T-helper 2 cell treated with Interferon-gamma antibody and Interleukin-4, amounts not matched to agents 100 ng/mL and 5 ng/mL, for 36 hours (primary cell): Measurements from ENCODE around the gene WDR90. TPM values are rescaled to one million over a fixed set of nuclear protein-coding genes. Genes with fewer than 3 reads are reported as not detected.

ENCODE experiments used
- intact Hi-C: fragments of 100-400 bp; cut with micrococcal nuclease; formaldehyde crosslinking; loops from one replicate; pipeline ENCODE4 v1.15.1; 2023
- total RNA-seq: library from RNA; stranded (reverse); gene quantifications from 2 replicates; pipeline ENCODE4 v1.2.3, GENCODE V29; 2022

Gene WDR90
- total RNA-seq, 1 donor from 2014 or later: 85.1 TPM

DNA sequence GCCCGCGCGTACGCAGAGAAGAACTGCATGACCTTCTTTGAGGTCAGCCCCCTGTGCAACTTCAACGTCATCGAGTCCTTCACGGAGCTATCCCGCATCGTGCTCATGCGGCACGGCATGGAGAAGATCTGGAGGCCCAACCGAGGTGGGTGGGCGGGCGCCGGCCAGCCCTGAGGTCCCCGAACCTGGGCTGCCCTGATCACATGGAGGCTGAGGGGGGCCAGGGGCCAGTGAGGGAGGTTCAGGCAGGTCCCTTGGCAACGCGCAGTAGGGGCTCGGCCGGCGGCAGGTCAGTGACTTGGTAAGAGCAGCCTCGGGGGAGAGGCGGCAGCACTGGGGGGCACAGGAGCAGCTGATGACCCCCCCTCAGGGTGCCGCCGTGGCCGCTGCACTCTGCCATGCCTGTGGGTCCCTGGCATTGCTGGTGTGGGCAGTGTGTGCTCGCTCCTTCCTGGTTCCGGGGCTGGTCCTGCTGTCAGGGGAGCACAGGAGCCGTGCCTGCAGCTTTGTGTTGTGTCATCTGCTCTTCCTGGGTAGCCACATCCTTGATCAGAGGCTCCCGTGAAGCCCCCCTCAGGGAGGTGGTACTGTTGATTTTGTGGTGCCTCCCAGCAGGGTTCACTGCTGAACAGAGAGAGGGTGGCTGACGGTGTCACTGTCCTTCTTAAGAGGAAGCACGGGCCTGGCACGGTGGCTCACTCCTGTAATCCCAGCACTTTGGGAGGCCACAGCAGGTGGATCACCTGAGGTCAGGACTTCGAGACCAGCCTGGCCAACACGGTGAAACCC is 23.0 kb upstream of the WDR90 start:
- intact Hi-C loops: no loop called here

DNA sequence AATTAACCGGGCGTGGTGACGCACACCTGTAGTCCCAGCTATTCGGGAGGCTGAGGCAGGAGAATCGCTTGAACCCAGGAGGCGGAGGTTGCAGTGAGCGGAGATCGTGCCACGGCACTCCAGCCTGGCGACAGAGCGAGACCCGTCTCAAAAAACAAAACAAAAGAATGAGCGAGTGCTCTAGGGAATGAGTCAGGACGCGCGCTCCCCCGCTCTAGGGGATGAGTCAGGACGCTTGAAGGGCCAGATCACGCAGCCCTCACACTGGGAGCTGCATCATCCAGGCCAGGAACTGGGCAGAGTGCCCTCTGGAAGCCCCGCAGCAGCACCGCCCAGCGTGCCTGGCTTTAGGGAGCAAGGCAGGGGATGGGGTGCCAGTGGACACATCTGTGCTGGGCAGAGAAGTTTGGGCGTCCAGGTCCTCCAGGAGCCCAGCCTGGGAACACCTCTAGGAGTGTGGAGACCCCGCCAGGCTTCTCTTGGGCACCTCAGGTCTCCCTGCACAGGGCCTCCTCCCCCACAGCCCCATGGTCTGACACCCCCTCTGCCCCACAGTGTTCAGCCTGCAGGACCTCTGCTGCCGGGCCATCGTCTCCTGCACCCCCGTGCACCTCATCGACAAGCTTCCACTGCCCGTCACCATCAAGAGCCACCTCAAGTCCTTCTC is 22.2 kb upstream of the WDR90 start:
- intact Hi-C loops: no loop called here

DNA sequence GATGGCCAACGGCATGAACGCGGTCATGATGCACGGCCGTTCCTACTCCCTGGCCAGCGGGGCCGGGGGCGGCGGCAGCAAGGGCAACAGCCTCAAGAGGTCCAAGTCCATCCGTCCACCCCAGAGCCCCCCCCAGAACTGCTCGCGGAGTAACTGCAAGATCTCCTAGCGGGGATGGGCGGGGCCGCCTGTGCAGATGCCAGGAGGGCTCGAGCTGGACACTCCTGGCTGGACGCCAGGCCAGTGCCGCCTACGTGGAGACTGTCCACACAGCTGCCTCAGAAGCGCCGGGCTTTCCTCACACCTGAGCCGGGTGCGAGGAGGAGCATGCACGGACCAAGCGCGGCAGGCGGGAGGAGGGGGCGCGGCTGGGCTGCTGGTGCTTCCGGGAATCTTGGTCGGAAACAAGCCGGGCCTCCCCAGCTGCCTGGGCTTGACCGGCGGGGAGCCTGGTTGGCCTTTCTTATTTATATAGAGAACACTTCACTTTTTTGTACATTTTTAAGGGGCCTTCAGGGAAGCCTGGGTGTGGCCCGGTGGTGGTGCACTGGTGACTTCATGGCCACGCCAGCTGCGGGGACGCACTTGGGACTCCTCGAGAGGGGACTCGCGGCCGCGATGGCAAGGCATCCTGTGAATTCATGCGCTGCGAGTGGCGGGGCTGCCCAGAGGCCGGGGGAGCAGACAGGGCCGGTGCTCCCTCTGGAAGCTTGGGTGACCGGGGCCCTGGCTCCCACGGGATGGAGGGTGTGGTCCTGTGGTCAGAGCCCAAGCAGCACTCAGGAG is 21.5 kb upstream of the WDR90 start:
- intact Hi-C loops: no loop called here

DNA sequence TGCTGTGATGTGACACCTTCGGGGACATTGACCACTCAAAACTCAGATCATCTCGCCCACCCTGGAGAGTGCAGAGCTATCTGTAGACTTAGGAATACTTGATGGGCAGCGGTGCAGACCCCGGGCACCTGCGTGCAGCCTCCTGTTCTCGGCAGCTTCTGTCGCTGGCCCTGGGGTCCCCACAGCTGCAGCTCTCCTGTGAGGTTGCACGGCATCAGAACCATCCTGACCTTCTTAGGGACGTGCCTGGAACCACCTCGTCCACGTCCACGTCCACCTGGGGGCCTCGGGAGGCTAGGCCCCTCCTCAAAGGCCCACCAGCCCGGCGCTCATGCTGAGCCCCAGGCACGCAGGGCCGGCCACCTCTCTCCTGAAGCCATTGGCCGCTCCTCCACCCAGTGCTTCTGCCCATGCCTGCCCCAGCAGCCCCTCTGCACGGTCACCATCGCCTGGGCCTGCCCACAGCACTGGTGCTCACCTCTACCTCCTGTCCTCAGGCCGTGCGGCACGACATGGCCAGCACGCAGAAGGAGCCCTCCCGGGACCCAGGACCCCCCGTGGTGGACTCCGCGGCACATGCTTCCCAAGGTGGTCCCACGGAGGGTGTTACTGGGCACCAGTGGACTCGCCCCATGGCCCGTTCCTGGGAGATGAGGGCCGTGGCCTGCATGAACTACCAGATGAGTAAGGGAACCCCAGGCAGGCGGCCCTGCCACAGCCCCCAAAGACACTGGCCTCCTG is 20.7 kb upstream of the WDR90 start:
- intact Hi-C loops: no loop called here

DNA sequence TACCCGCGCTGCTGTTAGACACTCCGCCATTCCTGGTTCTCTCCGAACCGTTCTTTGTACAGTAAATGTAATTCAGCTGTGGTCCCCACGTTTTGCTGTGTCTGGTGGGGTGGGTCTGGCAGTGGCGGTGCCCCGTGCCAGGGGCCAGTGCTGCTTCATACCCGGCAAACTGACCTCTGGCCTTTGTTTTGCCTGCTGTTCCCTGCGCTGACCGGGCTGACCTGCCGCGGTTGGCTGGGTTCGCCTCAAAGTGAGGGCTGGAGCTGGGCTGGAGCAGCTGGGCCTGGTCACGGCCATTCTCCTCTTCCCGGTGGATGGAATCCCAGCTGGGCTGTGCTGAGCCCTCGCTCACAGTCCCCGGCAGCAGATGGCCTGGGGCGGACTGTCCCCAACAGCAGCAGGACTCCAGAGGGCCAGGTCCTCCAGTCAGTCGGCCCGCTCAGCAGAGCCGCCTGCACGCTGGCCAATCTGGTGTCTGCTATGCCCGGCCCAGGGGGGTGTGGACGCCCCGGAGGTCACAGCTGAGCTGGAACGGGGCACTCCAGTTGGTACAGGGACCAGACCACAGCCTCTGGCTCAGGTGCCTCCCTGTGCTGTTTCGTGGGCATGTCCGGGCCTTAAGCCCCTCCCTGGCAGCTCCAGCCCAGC is 19.9 kb upstream of the WDR90 start:
- intact Hi-C loops: no loop called here

DNA sequence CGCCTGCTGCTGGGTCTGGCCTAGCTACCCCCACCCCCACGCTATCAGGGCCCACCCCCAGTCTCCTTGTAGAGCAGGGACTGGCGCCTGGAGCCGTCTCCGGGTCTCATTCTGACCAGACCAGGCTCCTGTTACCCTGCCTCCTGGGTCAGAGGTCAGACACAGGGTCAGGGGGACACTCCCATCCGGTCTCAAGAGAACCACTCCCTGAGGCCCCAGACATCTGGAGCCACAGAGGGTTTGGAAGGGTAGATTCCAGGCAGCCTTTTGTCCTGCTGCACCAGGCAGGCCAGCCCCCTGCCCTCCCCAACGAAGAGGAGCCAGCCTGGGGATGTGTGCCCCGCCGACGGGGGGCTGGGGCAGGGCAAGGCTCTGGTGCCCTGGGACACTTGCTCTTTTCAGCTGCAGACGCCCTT is 19.3 kb upstream of the WDR90 start:
- intact Hi-C loops: no loop called here

DNA sequence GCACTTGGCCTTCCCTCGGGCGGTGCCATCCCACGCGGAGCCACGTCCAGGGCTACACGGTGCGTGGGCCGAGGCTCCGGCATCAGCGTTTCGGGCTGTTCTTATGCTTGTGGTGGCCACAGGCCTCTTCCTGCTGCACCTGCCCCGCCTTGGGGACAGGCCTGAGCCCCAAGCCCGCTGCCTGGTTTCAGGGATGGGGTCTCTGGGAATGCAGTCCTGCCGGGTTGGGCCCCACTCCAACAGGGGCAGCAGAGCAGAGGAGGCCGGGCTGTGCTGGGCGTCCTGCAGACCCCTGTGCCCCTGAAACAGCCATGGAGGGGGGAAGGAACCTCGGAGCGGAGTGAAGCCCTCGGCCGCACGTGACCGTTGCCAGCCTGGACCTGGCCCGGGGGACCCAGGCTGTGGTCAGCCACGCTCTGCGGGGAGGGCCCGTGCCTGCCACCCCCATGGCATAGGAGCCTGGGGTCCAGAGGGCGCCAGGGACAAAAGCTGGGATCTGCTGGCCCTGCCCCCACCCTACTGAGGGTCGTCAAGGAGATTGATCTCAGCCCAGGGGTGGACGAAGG is 18.8 kb upstream of the WDR90 start:
- intact Hi-C loops: no loop called here

DNA sequence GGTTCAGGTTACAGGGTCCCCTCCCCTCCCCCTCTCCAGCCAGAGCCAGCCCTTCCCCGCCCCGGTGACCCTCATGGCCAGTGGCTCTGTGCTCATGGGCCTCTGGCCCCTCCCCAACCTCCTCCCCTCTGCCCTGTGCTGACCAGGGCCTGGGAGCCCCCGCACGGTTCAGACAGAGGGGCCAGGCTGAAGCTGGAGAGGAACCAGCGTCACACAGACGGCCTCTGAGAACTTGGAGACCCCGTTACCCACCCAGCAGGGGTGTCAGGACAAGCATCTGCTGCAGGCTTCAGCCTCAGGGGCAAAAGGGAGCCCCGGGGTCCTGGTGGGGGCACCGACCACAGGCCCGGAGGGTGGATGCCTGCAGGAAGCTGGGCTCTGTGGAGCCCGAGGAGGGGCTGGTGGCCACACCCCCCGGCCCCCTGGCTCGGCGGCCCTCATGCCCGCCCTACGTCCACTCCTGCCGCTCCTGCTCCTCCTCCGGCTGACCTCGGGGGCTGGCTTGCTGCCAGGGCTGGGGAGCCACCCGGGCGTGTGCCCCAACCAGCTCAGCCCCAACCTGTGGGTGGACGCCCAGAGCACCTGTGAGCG is 18.3 kb upstream of the WDR90 start, which contains the start of gene WFIKKN1:
Gene WFIKKN1 (plus strand): TSS at position 171 of the 591 bp plus-strand sequence. CDS start 269 bp downstream, at position 440.
- intact Hi-C loops: no loop called here

DNA sequence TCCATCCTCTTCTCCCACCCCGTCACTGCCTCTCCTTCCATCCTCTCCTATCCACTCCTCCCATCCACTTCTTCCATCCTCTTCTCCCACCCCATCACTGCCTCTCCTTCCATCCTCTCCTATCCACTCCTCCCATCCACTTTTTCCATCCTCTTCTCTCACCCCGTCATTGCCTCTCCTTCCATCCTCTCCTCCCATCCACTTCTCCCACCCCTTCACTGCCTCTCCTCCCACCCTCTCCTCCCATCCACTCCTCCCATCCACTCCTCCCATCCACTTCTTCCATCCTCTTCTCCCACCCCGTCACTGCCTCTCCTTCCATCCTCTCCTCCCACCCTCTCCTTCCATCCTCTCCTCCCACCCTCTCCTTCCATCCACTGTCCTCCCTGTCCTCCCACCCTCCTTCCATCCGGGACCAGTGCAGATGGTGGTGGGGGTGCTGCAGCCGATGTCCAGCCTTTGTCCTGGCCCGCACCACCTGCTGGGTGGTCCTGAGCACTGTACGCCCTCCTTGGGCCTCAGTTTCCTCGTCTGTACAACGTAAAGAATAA is 17.3 kb upstream of the WDR90 start:
- intact Hi-C loops: no loop called here

DNA sequence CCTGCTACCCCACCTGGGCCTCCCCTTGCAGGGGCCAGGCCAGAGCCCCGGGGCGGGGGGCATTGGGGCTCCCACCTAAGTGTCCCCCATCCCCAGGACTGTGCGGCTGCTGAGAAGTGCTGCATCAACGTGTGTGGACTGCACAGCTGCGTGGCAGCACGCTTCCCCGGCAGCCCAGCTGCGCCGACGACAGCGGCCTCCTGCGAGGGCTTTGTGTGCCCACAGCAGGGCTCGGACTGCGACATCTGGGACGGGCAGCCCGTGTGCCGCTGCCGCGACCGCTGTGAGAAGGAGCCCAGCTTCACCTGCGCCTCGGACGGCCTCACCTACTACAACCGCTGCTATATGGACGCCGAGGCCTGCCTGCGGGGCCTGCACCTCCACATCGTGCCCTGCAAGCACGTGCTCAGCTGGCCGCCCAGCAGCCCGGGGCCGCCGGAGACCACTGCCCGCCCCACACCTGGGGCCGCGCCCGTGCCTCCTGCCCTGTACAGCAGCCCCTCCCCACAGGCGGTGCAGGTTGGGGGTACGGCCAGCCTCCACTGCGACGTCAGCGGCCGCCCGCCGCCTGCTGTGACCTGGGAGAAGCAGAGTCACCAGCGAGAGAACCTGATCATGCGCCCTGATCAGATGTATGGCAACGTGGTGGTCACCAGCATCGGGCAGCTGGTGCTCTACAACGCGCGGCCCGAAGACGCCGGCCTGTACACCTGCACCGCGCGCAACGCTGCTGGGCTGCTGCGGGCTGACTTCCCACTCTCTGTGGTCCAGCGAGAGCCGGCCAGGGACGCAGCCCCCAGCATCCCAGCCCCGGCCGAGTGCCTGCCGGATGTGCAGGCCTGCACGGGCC is 16.5 kb upstream of the WDR90 start:
- intact Hi-C loops: no loop called here

DNA sequence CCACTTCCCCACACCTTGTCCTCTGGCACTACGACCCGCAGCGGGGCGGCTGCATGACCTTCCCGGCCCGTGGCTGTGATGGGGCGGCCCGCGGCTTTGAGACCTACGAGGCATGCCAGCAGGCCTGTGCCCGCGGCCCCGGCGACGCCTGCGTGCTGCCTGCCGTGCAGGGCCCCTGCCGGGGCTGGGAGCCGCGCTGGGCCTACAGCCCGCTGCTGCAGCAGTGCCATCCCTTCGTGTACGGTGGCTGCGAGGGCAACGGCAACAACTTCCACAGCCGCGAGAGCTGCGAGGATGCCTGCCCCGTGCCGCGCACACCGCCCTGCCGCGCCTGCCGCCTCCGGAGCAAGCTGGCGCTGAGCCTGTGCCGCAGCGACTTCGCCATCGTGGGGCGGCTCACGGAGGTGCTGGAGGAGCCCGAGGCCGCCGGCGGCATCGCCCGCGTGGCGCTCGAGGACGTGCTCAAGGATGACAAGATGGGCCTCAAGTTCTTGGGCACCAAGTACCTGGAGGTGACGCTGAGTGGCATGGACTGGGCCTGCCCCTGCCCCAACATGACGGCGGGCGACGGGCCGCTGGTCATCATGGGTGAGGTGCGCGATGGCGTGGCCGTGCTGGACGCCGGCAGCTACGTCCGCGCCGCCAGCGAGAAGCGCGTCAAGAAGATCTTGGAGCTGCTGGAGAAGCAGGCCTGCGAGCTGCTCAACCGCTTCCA is 15.7 kb upstream of the WDR90 start:
- intact Hi-C loops: no loop called here

DNA sequence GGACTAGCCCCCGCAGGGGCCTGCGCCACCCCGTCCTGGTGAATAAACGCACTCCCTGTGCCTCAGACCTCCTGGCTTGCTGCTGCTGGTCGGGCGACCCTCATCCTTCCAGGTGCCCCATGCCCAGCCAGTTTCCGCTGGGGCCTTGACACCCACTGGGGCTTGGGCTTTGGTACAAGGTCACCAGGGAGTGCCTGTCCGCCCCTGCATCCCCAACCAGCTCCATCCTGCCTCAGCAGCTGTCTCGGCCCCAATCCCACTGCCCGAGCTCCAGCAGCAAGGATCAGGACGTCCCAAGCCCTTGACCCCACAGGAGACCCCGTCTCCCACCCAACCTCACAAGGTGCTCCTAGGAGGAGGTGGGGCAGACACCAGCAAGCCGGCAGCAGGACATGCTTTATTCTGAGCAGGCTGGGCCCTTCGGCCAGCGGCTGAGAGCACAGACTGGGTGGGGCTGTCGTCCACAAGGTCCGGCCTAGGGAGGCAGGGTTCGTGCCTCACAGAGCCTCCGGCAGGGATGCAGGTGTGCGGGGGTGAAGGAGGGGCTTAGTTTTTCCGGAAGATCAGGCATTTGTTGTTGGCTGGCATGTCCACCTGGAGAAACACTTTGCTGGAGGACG is 15.0 kb upstream of the WDR90 start:
- intact Hi-C loops: no loop called here

DNA sequence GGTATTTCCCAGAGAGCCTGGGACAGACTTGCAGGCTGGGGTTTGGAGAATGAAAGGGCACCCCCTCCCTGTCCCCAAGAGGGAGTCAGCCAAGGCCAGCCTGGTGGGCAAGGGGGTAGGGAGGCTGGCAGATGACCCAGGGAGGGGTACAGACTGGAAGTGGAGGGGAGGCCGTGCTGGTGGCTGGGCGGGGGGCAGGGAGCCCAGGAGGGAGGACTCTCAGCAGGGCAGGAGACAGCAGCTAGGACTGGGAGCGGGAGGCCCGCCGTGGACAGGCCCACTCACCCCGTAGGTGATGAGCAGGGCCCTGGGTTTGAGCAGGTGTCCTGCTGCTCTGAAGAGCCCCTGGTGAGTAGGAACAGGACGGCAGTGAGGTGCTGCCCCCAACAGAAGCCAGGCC is 14.2 kb upstream of the WDR90 start:
- intact Hi-C loops: loop anchor here (5.0 kb wide), 1 partner anchor 108 kb away; the partner anchor contains the start of gene CAPN15

DNA sequence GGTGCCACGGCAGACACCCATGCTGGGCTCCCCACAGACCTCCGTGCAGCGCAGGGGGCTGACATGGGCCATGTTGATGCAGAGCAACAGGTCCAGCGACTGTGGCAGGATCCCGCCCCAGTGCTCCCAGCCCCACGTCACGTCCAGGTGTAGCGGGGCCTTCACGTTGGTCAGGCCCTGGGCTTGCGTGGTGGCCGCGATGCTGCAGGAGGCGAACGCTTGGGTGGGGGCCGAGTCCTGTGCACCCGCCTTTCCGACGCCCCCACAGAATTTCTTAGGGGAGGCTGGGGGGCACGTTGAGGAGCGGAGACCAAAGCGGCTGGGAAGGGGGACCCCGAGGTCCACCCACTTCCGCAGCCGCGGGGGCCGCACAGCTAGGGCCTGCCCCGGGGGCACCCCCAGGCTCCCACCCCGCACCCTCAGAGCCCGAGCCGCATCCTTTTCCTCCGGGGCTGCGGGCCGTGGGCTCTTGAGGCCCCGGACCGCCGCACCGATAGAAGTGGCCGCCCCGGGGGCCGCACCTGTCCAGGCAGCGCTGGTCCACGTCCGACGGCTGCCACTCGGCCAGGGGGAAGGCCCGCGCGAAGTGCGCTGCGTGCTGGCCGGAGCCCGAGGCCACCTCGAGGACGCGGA is 13.5 kb upstream of the WDR90 start:
- intact Hi-C loops: loop anchor here (1.0 to 5.0 kb wide), 5 partner anchors 25 to 235 kb away; partner anchors contain the start of genes CAPN15, DECR2 and JMJD8

DNA sequence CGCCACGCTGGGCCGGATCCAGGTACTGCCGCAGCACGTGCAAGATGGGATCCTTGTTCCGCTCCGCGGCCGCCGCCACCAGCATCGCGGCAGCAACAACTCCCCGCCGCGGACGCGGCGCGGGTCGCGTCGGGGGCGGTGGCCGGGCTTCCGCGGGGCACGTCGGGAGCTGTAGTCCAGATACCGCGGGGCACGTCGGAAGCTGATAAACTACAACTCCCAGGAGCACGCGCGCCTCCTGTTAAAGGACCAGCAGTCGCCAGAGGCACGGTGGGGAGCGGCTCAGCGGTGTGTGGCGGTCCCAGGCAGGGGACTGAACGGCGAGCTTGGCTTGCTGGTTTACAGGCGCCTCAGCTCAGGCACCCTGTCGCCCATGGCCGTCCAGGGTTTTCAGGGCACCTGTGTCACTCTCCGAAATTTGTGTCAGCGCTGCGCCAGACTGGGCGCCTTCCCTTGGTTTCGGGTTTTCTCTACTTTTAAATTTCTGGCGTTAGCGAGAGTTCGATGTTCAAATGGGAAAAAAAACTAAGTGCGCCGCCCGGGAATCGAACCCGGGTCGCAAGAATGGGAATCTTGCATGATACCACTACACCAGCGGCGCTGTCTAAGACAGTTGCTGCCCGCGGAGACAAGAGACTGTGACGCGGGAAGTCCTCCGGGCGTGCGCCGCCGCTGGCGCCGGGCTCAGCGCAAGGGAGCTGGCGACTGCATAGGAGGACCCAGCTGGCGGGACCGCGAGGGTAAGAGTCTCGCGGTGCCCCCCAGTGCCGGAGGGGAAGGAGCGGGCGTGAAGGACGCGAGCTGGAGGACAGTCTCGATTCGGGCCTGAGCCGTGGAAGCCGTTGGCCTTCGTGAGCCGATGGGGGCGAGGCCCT is 12.7 kb upstream of the WDR90 start, which contains the start of gene METTL26:
Gene METTL26 (minus strand): TSS at position 100 of the 875 bp plus-strand sequence. CDS start 15 bp downstream, at position 85.
- intact Hi-C loops: loop anchor here (1.0 to 5.0 kb wide), 6 partner anchors 24 to 236 kb away; partner anchors contain the start of genes CAPN15, DECR2, JMJD8 and STUB1
